B cell (primary cell): ENCODE measurements around the gene GPR62. TPM values are rescaled to one million over a fixed set of nuclear protein-coding genes. Genes with fewer than 3 reads are reported as not detected.

Experiments
- ATAC-seq: fragments of 200-7000 bp; cut with Tn5 transposase; one replicate; pipeline ENCODE4 v1.10.0; 2021; ENCODE audit warnings: low read depth, mild to moderate bottlenecking, moderate number of reproducible peaks, moderate library complexity
- CTCF ChIA-PET: fragments of 350-600 bp; sonication (Branson Sonifier 250); formaldehyde crosslinking; loops from one replicate; lab custom pipeline; 2021; ENCODE audit warnings: antibody characterized with exemption, inconsistent platforms; lab: Charles Lee
- POLR2A ChIA-PET: fragments of 350-600 bp; sonication (Branson Sonifier 250); formaldehyde crosslinking; loops from one replicate; lab custom pipeline; 2021; ENCODE audit warnings: antibody characterized with exemption; lab: Charles Lee
- DNase-seq: peaks from one replicate; pipeline ENCODE4 v3.0.0; 2013
- H2AFZ ChIP-seq: 2 replicates; pipeline ENCODE4 v1.6.1; 2012; ENCODE audit warnings: mild to moderate bottlenecking, low read depth, low read length; ENCODE audit not compliant: insufficient read depth, poor library complexity, severe bottlenecking
- H3K27ac ChIP-seq, 2 donors: 1 replicate in 1 of 2; 2 replicates in 1 of 2; pipeline ENCODE4 v1.5.1; 2012 to 2013; ENCODE audit warnings: low read length in 2 of 2, mild to moderate bottlenecking in 2 of 2, moderate library complexity in 1 of 2
- H3K27me3 ChIP-seq, 4 experiments: fragments of 200-600 bp in 1 of 4; sonication (generic) in 1 of 4; replicated peaks in 1 of 4; 1 replicate in 2 of 4; 2 replicates in 2 of 4; pipeline versions ENCODE4 v1.6.1 to v1.7.0; 2013 to 2016; ENCODE audit warnings: low read length in 3 of 4, mild to moderate bottlenecking in 2 of 4, mixed read lengths in 1 of 4, moderate library complexity in 1 of 4; ENCODE audit not compliant: insufficient read depth in 4 of 4, control insufficient read depth in 3 of 4; ENCODE audit errors: control extremely low read depth in 1 of 4
- H3K36me3 ChIP-seq, 2 experiments: replicated peaks in 1 of 2; 1 replicate in 1 of 2; 2 replicates in 1 of 2; pipeline versions ENCODE4 v1.6.1 to v1.7.1; 2013; ENCODE audit warnings: low read length in 1 of 2; ENCODE audit not compliant: insufficient read depth in 2 of 2, control insufficient read depth in 1 of 2; ENCODE audit errors: control extremely low read depth in 1 of 2, extremely low read depth in 1 of 2
- H3K4me1 ChIP-seq, 2 donors: fragments of 200-600 bp in 1 of 2; sonication (generic) in 1 of 2; 1 replicate in 1 of 2; 2 replicates in 1 of 2; pipeline versions ENCODE4 v1.5.1 to v1.6.1; 2013 to 2017; ENCODE audit warnings: low read length in 2 of 2; ENCODE audit not compliant: control insufficient read depth in 2 of 2, insufficient read depth in 2 of 2
- H3K4me2 ChIP-seq: replicated peaks from 2 replicates; pipeline ENCODE3; 2012; ENCODE audit warnings: mild to moderate bottlenecking, low read depth, low read length; ENCODE audit not compliant: poor library complexity, severe bottlenecking
- H3K4me3 ChIP-seq, 5 experiments: fragments of 200-600 bp in 1 of 5; sonication (generic) in 1 of 5; 1 replicate in 3 of 5; 2 replicates in 2 of 5; pipeline versions ENCODE4 v1.5.1 to v1.7.0; 2011 to 2016; ENCODE audit warnings: low read length in 4 of 5, mild to moderate bottlenecking in 4 of 5, low read depth in 2 of 5, control low read depth in 1 of 5, moderate library complexity in 1 of 5; ENCODE audit not compliant: insufficient read depth in 1 of 5; ENCODE audit errors: control extremely low read depth in 1 of 5, extremely low read depth in 1 of 5
- H3K79me2 ChIP-seq: fragments of 200-600 bp; sonication (generic); one replicate; pipeline ENCODE4 v1.6.0; 2016; ENCODE audit warnings: low read length; ENCODE audit not compliant: control insufficient read depth, insufficient read depth
- H3K9ac ChIP-seq: fragments of 200-600 bp; sonication (generic); 2 replicates; pipeline ENCODE4 v1.6.1; 2017; ENCODE audit warnings: mild to moderate bottlenecking, low read length, moderate library complexity
- H3K9me3 ChIP-seq, 3 donors: one replicate each; pipeline versions ENCODE4 v1.6.1 to v1.7.1; 2013; ENCODE audit warnings: low read length in 2 of 3; ENCODE audit not compliant: control insufficient read depth in 2 of 3, insufficient read depth in 1 of 3; ENCODE audit errors: control extremely low read depth in 1 of 3
- H4K20me1 ChIP-seq: 2 replicates; pipeline ENCODE4 v1.6.0; 2012; ENCODE audit warnings: mild to moderate bottlenecking, low read length; ENCODE audit not compliant: insufficient read depth, control insufficient read depth, poor library complexity, severe bottlenecking
- H3K27ac Mint-ChIP-seq: one replicate; pipeline ENCODE4 v1.8.0; 2021; ENCODE audit warnings: mixed read lengths
- H3K27me3 Mint-ChIP-seq: one replicate; pipeline ENCODE4 v1.8.0; 2021; ENCODE audit warnings: mixed read lengths
- H3K4me1 Mint-ChIP-seq: one replicate; pipeline ENCODE4 v1.8.0; 2021; ENCODE audit warnings: mixed read lengths
- H3K4me3 Mint-ChIP-seq: one replicate; pipeline ENCODE4 v1.8.0; 2021; ENCODE audit warnings: mixed read lengths
- H3K9me3 Mint-ChIP-seq: one replicate; pipeline ENCODE4 v1.8.0; 2022; ENCODE audit warnings: mixed read lengths; ENCODE audit not compliant: insufficient read depth
- EZH2 ChIP-seq: IDR thresholded peaks from 2 replicates; pipeline ENCODE4 v1.6.1; 2012; ENCODE audit warnings: borderline replicate concordance, low read depth, mild to moderate bottlenecking, moderate library complexity, low read length; ENCODE audit not compliant: insufficient read depth, poor library complexity, severe bottlenecking
- WGBS: methylation state at CpG from one replicate; pipeline ENCODE4 v1.1.5; 2013; ENCODE audit warnings: missing lambda C conversion rate; ENCODE audit not compliant: insufficient coverage; 5-methylcytosine and 5-hydroxymethylcytosine counted together
- intact Hi-C: fragments of 100-400 bp; cut with micrococcal nuclease; formaldehyde crosslinking; loops from one replicate; pipeline ENCODE4 v1.10.0; 2022
- polyA plus RNA-seq: library from polyadenylated mRNA; depleted of rRNA; stranded (reverse); fragments of >200 nt; gene quantifications from 2 replicates; pipeline ENCODE4 v1.2.3, GENCODE V29; 2012
- total RNA-seq, 2 donors: library from RNA; stranded (reverse); fragments of 120-200 nt in 1 of 2; gene quantifications; 1 replicate in 1 of 2; 2 replicates in 1 of 2; pipeline versions ENCODE4 v1.2.3 to v1.2.4, GENCODE V29; 2013 to 2022
- TF ChIP-seq, protein P1 (sequence below): fragments of 200-600 bp; IDR thresholded peaks from one replicate; pipeline ENCODE4 v1.8.0; 2022; ENCODE audit warnings: antibody characterized with exemption, mild to moderate bottlenecking

The GPR62 gene
- total and polyA plus RNA-seq, 2 donors (not counting 1 experiment from before 2014, with no cell fraction given): not detected

DNA sequence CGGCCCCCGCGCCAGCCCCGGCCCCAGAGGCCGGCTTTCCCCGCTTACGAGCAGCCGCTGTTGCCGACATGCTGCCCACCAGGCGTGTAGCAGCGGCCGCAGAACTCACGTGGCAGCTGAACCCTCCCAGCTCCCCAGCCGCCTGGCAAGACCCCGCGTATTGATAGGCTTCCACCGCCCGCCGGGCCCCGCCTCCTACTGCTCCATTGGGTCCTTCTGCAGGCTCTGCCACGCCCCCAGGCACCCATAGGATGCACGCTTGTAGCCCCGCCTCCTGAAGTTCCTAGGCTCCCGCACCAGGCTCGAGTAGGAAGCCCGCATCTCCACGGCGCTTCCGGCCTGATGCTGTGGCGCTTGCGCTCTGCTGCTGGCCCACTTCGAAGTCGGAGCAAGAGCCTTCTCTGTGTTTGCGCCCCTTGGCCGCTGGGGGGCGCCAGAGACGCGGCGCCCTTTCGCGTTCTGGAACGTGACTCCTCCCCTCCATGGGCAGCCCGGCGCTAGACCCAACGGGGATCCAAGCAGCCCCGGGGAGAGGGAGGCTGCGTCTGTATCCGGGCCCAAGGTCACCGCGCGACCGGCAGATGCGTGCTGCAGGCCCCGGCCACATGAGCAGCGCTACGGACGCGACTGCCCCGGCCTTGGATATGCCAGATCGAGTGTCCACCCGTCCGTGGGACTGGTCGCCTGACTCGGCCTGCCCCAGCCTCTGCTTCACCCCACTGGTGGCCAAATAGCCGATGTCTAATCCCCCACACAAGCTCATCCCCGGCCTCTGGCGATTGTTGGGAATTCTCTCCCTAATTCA lies 13.2 kb upstream of the GPR62 start, which contains the start of the genes PARP3 and RRP9:
Gene PARP3, plus strand, starts transcription at position 566 of the 805 bp plus-strand sequence. CDS start 993 bp downstream, outside the sequence.
Gene RRP9, minus strand, starts transcription at position 107 of the 805 bp plus-strand sequence. Its CDS starts 37 bp downstream, at position 70.
- peak within 1 kb of the TSS; percentile 95 for H3K4me3 Mint-ChIP-seq
- H2AFZ ChIP-seq: peak within 1 kb of the TSS; percentile 92

More for the DNA sequence above, 13.2 kb upstream of the GPR62 start, which contains the start of the genes PARP3 and RRP9:
- H3K36me3 ChIP-seq: peaks cover 0 to 26% of the 10 kb centered on the region in 2 experiments
- Mint-ChIP-seq H3K27me3 (no peaks in the 10 kb centered on the region), H3K9me3 (no peaks in the 10 kb centered on the region), H3K27ac (peak within 1 kb of the TSS; percentile 94), H3K4me1 (peaks cover 36% of the 10 kb centered on the region)
- peak within 1 kb of the TSS; percentile 72 to 74 for H3K27ac ChIP-seq
- peaks cover 21% of the 10 kb centered on the region for H3K79me2 ChIP-seq
- no peaks in the 10 kb centered on the region for H3K27me3 ChIP-seq
- H3K4me2 ChIP-seq: peak within 1 kb of the TSS; percentile 96
- ChIA-PET POLR2A (interaction anchor here (0.6 to 2.5 kb wide), 5 partner anchors 28 to 557 kb away, joined by 3 to 13 read pairs (median 6); partner anchors contain the start of genes ABHD14A, ABHD14B, MANF and RPL29), CTCF (interaction anchor here (0.7 to 3.4 kb wide), 14 partner anchors 10 to 252 kb away, joined by 3 to 45 read pairs (median 6); partner anchors contain the start of genes ABHD14A, ABHD14B, ACY1 and PCBP4)
- ATAC-seq: peak; percentile 94
- H3K9me3 ChIP-seq: no peaks in the 10 kb centered on the region
- intact Hi-C loops: loop anchor here (1.0 to 5.0 kb wide), 8 partner anchors 32 to 555 kb away; partner anchors contain the start of genes ABHD14B, MANF, POC1A and RPL29
- under 1% methylated on average over 67 of the region's 67 CpGs for WGBS
- peak within 1 kb of the TSS; percentile 79 for H3K9ac ChIP-seq
- TF ChIP-seq, protein P1, sequence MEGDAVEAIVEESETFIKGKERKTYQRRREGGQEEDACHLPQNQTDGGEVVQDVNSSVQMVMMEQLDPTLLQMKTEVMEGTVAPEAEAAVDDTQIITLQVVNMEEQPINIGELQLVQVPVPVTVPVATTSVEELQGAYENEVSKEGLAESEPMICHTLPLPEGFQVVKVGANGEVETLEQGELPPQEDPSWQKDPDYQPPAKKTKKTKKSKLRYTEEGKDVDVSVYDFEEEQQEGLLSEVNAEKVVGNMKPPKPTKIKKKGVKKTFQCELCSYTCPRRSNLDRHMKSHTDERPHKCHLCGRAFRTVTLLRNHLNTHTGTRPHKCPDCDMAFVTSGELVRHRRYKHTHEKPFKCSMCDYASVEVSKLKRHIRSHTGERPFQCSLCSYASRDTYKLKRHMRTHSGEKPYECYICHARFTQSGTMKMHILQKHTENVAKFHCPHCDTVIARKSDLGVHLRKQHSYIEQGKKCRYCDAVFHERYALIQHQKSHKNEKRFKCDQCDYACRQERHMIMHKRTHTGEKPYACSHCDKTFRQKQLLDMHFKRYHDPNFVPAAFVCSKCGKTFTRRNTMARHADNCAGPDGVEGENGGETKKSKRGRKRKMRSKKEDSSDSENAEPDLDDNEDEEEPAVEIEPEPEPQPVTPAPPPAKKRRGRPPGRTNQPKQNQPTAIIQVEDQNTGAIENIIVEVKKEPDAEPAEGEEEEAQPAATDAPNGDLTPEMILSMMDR: peak; percentile 100
- no peak for TF ChIP-seq EZH2
- no peaks in the 10 kb centered on the region for H4K20me1 ChIP-seq
- H3K4me1 ChIP-seq: peaks cover 22 to 26% of the 10 kb centered on the region in 2 donors
- peak within 1 kb of the TSS; percentile 43 to 90 (median 88) for H3K4me3 ChIP-seq
- DNase-seq: peak; percentile 100
